ENCODE data around the gene SGCD. TPM values are rescaled to one million over a fixed set of nuclear protein-coding genes. Genes with fewer than 3 reads are reported as not detected.

Gene SGCD
- polyA plus RNA-seq, 1 of the 3 experiments (the other 2 are of a cell fraction), result 0.87 TPM

- Histone ChIP-seq H3K4me2 (no peak overlapping the region), H3K9me2 (no peaks in the 10 kb centered on the region), H2AFZ (ENCODE audit: low read depth) (no peak overlapping the region), H3K27me3 (ENCODE audit: insufficient read depth) (no peaks in the 10 kb centered on the region), H3K36me3 (replicated peaks in 1 of 2; ENCODE audit: control insufficient read depth in 1 of 2, insufficient read depth in 2 of 2, low read length in 1 of 2) (no peaks in the 10 kb centered on the region), H4K20me1 (ENCODE audit: insufficient read depth) (no peaks in the 10 kb centered on the region), H3F3A (replicated peaks; ENCODE audit: insufficient read depth) (no peaks in the 10 kb centered on the region), H3K9me3 (no peaks in the 10 kb centered on the region), H3K4me1 (ENCODE audit: control insufficient read depth in 1 of 2, insufficient read depth in 2 of 2, low read depth in 1 of 2, low read length in 1 of 2) (peaks cover 0 to 2% of the 10 kb centered on the region in 2 experiments; a peak in 1 of 4 replicates), H3K9ac (no peak overlapping the region), H3K4me3 (ENCODE audit: low read depth in 2 of 2, low read length in 1 of 2) (no peak overlapping the region), H3K79me2 (ENCODE audit: insufficient read depth) (no peaks in the 10 kb centered on the region), H3K27ac (ENCODE audit: low read depth in 2 of 2, low read length in 1 of 2) (no peak overlapping the region)
- no peak for DNase-seq
- WGBS (ENCODE audit: low lambda C conversion rate), result 67% methylated on average over 1 of the region's 1 CpG
- TF ChIP-seq POLR2AphosphoS5 (IDR thresholded peaks at IDR 0.05; ENCODE audit: low read depth, low read length) (no peak), ZBTB33 (IDR thresholded peaks at IDR 0.05; ENCODE audit: borderline replicate concordance, low read depth) (no peak), MAX (IDR thresholded peaks at IDR 0.05; ENCODE audit: low read depth) (no peak), GABPA (IDR thresholded peaks at IDR 0.05; ENCODE audit: low read depth) (no peak), YY1 (IDR thresholded peaks at IDR 0.05; ENCODE audit: low read depth) (no peak), MEF2A (IDR thresholded peaks at IDR 0.05; ENCODE audit: borderline replicate concordance, low read depth) (no peak), RAD21 (IDR thresholded peaks at IDR 0.05; ENCODE audit: low read length) (no peak), TAF1 (IDR thresholded peaks at IDR 0.05; ENCODE audit: borderline replicate concordance, low read depth, low read length) (no peak), RCOR1 (IDR thresholded peaks at IDR 0.05; ENCODE audit: low read length) (no peak), FOXJ3 (CRISPR knock-in tag; IDR thresholded peaks at IDR 0.05) (no peak), PBX3 (IDR thresholded peaks at IDR 0.05) (no peak)
- ChIA-PET POLR2A (no interaction called here), CTCF (no interaction called here)
Measured at GRCh38 chr5:156479849-156480248, 152.9 kb downstream of the SGCD start.

GRCh38 chr5:156481741-156482140 is 154.8 kb downstream of the SGCD start:
- H2AFZ ChIP-seq (ENCODE audit: low read depth), result no peak overlapping the region
- H3K9me2 ChIP-seq, result no peaks in the 10 kb centered on the region
- no peaks in the 10 kb centered on the region for H3K27me3 ChIP-seq (ENCODE audit: insufficient read depth)
- H3K9me3 ChIP-seq, result no peaks in the 10 kb centered on the region
- no peak overlapping the region for H3K27ac ChIP-seq (ENCODE audit: low read depth in 2 of 2, low read length in 1 of 2)
- H3F3A ChIP-seq (replicated peaks; ENCODE audit: insufficient read depth), result no peaks in the 10 kb centered on the region
- H3K79me2 ChIP-seq (ENCODE audit: insufficient read depth), result no peaks in the 10 kb centered on the region
- ChIA-PET POLR2A (no interaction called here), CTCF (no interaction called here)
- 41% methylated on average over 4 of the region's 4 CpGs for WGBS (ENCODE audit: low lambda C conversion rate)
- H3K36me3 ChIP-seq (replicated peaks in 1 of 2; ENCODE audit: control insufficient read depth in 1 of 2, insufficient read depth in 2 of 2, low read length in 1 of 2), result no peaks in the 10 kb centered on the region
- H3K9ac ChIP-seq, result no peak overlapping the region
- H4K20me1 ChIP-seq (ENCODE audit: insufficient read depth), result no peaks in the 10 kb centered on the region
- no peak overlapping the region for H3K4me3 ChIP-seq (ENCODE audit: low read depth in 2 of 2, low read length in 1 of 2)
- no peak overlapping the region for H3K4me2 ChIP-seq
- H3K4me1 ChIP-seq (ENCODE audit: control insufficient read depth in 1 of 2, insufficient read depth in 2 of 2, low read depth in 1 of 2, low read length in 1 of 2), result peaks cover 0 to 2% of the 10 kb centered on the region in 2 experiments; a peak in 1 of 4 replicates
- DNase-seq, result no peak
- TF ChIP-seq GATA2 (CRISPR knock-in tag; IDR thresholded peaks at IDR 0.05) (no peak), IRF3 (IDR thresholded peaks at IDR 0.05; ENCODE audit: low read depth, low read length) (no peak), FOSL2 (IDR thresholded peaks at IDR 0.05; ENCODE audit: borderline replicate concordance, low read depth) (no peak), MXI1 (IDR thresholded peaks at IDR 0.05; ENCODE audit: low read depth, low read length) (no peak), EP300 (IDR thresholded peaks at IDR 0.05; ENCODE audit: borderline replicate concordance in 1 of 2, low read depth in 1 of 2, low read length in 1 of 2) (no peak), CHD2 (IDR thresholded peaks at IDR 0.05; ENCODE audit: low read length, partially characterized antibody) (no peak), USF1 (IDR thresholded peaks at IDR 0.05; ENCODE audit: borderline replicate concordance, low read depth) (no peak), EZH2phosphoT487 (IDR thresholded peaks at IDR 0.05; ENCODE audit: borderline replicate concordance, low read depth) (no peak), SMC3 (IDR thresholded peaks at IDR 0.05; ENCODE audit: low read depth, low read length) (no peak), GABPA (IDR thresholded peaks at IDR 0.05; ENCODE audit: low read depth) (no peak), RCOR1 (IDR thresholded peaks at IDR 0.05; ENCODE audit: low read length) (no peak), USF2 (IDR thresholded peaks at IDR 0.05; ENCODE audit: borderline replicate concordance, low read depth, low read length) (no peak), NFIC (IDR thresholded peaks at IDR 0.05; ENCODE audit: borderline replicate concordance) (no peak), FOXM1 (IDR thresholded peaks at IDR 0.05; ENCODE audit: low read depth) (no peak)

Measured in SK-N-SH (cell line).